DMS 273 treated with DMSO at 0.1 percent for 48 hours (cell line): ENCODE data around the gene IBA57.

Experiments
- DNase-seq: peaks from one replicate; lab custom pipeline; 2025; lab: John Stamatoyannopoulos, UW

The IBA57 gene

DNA sequence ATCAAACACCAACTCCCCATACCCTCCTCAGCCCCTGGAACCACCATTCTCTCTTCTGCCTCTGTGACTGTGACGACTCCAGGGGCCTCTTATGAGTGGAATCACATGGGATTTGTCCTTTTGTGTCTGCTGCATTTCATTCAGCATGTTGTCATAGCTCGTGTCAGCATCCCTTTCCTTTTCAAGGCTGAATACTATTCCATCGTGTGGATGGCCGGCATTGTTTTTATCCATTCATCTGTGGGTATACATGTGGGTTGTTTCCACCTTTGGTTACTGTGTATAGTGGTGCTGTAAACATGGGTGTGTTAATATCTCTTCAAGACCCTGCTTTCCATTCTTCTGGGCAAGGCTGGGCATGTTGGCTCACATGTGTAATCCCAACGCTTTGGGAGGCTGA lies 25.2 kb downstream of the IBA57 start:
- DNase-seq: no peak

DNA sequence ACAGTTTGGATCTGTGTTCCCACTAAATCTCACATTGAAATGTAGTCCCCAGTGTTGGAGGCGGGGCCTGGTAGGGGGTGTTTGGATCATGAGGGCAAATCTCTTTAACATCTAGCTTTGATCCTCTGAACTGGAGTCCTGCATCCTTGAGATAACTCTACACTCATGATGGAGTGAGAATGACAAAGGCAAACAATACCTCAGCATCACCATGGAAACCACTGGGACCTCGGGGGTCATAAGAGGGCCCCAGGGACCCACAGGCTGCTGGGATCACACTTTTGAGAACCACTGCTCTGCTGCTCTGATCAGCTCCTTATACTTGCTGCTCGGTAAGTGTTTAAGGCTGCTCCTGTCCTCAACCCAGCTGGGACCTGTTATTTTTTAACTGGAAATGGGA lies 28.8 kb downstream of the IBA57 start:
- no peak for DNase-seq

GRCh38 chr1:228194921-228195812 lies 29.6 kb downstream of the IBA57 start:
- no peak for DNase-seq

- DNase-seq: no peak
Observed at GRCh38 chr1:228197555-228198147, 32.0 kb downstream of the IBA57 start.

DNA sequence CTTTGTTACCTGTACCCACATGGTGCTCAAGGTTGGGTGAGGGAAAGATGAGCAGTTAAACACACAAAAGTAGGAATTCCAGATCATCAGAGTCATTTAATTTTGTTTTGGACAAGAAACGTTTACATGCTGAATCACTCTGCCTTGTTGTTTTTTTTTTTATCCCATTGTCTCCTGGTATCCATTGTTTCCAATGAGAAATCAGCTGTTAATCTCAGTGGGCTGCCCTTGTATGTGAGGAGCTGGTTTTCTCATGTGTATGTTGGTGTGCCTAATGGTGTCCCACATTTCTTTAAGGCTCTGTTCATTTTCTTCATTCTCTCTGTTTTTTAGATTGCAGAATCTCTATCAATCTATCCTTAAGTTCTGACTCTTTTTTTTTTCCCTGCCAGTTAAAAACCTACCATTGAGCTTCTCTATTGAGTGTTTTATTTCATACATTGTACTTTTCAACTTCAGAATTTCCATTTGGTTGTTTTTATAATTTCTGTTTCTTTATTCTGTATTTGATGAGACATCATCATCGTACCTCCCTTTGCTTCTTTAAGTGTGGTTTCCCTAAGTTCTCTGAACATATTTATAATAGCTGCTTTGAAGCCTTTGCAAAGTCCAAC lies 33.5 kb downstream of the IBA57 start:
- no peak for DNase-seq

DNA sequence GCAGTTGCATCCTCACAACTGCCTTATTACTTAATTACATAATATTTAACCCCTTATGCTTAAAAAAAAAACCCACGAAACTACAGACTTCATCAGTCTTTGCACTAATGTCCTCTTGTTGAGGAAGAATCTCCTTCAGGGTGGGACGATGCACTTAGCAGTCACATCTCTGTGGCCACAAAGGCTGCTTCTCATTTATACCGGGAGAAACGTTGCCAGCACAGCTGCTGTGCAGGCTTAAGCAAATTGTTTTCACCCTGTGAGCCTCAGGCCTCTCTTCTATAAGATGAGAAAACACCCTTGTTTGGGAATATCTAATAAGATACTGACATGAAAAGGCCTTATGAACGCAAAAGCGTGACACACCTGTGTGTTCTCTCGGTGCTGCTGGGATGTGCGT lies 39.4 kb downstream of the IBA57 start:
- DNase-seq: no peak

DNA sequence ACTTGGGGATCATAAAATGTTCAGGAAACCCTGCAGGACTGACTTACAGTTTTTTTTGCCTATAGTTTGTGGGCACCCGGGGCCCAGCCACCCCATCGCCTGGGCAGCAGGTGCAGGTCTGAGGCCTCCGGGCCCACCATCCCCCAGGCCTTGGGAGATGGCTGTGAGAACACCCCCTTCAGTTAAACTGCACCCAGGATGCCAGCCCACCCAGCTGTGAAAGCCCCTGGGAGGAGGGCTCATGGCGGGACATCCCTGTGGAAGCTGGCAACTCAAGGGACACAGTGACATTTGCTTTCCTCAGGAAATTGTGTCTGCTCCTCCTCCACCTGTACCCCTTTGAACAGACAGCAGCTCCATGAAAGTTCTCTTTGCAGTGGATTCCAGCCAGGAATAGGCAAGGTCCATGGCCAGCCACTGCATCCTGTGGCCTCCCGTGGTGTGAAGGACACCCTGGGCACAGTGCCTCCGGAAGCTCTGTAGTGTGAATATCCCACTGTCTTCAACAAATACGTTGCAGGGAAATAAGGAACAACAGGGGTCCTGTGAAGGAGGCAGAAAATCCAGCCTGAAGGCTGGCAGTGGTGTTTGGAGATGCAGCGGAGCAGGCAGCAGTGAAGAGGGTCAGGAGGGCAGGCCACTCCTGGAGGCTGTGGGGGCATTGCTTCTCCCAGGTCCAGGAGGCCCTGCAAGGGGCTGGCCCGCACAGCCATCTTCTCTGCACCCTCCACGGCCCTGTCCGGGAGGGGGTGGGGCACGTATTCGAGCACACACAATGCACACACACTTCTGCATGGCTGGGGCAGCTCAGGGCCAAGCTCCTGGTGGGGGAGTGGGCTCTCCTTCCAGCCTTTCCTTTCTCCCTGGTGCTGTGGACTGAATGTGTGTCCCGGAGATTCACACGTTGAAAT lies 40.2 kb downstream of the IBA57 start:
- no peak for DNase-seq

DNA sequence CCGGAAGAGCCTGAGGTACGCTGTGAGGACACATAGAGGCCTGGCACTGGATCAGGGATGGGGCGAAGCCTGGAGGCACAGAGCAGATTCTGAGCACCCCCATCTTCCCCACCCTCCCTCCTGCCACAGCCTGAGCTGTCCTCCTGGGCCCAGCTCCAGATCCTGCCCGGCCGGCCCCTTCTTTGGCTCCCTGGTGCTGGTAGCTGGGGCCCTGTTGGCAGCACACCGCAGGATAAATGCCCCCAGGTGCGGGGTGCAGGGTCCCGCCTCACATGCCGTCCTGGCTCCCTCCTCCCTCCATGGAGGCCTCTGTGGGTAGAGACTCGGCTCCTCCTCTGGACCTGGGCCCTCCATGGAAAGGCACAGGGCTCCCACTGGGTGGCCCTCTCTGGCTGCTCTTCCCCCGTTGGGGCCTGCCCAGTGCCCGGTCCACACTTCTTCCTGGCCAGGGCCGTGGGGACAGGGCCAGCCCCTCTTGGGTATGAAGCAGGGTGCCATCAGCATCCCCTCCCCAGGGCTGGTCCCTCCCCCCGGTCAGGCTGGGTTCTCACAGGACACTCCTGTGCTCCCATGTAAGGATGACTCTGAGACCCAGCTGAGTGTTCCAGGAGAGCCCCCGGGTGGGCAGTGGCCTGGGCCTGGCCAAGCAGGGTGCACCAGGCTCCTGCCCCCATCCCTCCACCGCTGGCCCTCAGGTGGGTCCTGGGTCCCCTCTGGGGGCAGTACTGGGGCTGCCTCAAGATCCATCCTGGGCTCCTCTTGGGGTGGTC lies 41.2 kb downstream of the IBA57 start:
- DNase-seq: no peak

DNA sequence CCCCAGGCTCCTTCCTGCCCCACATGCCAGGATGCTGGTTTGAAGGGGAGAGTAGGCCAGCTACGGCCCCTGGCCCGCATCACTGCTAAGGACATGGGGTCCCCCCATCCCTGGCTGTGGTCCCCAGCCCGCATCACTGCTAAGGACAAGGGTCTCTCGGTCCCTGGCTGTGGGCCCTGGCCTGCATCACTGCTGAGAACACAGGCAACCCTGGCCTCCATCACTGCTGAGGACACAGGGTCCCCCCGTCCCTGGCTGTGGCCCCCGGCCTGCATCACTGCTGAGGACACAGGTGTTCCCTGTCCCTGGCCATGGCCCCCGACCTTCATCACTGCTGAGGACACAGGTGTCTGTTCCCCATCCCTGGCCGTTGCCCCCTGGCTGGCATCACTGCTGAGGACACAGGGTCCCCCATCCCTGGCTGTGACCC lies 41.8 kb downstream of the IBA57 start:
- DNase-seq: no peak

DNA sequence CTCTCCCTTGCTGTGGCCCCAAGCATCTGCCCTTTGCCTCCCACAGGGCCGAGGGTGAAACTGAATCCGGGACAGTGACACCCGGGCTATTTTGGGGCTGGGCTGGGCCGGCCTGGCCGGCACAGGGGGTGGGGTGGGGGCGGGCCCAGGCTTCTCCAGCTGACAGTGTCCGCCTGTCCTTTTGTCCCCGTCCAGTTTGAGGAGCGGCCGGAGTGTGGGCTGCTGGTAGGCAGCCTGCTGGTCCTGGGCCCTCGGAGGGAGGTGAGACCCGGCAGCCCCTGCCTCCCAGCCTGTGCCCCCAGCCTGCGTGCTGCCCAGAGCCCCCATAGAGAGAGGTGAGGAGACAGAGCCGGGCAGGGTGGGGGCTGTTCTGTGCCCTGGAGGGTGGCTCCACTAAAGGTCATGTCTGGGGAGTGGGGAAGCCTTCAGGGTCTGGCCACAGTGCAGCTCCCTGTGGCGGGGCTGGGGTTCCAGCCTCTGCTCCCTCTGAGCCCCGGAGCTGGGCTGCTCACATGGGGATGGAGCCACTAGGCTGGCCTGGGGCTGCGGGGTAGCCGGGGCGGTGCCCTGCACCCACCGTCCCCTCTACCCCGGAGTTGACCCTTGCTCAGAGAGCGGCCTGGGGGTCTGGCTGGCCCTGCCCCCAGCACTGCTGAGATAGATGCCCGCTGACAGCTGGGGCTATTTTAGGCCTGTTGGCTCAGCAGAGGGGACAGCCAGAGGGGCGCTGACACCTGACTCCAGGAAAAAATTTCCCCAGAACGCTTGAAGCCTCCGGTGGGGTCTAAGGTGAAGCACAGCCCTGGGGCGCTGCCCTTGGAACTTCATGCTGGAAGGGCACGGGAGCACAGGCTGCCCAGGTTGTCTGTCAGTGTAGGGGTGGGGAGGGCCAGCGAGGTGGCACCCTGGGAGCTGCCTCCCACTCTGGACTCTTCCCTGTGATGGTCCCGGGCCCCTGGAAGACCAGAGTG lies 42.5 kb downstream of the IBA57 start, which contains the start of gene OBSCN:
OBSCN (plus strand) TSS at position 194 of the 971 bp plus-strand sequence. CDS start 3,740 bp downstream, outside the sequence.
- DNase-seq: no peak

- no peak for DNase-seq
Observed at GRCh38 chr1:228208831-228209551, 43.4 kb downstream of the IBA57 start.

DNA sequence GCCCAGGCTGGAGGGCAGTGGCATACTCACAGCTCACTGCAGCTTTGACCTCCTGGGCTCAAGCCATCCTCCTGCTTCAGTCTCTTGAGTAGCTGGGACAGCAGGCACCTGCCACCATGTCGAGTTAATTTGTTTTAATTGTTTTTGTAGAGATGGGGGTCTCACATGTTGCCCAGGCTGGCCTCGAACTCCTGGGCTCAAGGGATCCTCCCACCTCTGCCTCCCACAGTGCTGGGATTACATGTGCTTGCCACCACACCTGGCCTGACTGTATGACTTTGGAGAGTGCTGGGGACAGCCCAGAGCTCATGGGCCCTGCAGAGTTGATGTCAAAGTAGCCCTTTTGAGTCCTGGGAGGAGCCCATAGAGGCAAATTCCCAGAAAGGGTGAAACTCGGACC lies 44.1 kb downstream of the IBA57 start:
- no peak for DNase-seq

DNA sequence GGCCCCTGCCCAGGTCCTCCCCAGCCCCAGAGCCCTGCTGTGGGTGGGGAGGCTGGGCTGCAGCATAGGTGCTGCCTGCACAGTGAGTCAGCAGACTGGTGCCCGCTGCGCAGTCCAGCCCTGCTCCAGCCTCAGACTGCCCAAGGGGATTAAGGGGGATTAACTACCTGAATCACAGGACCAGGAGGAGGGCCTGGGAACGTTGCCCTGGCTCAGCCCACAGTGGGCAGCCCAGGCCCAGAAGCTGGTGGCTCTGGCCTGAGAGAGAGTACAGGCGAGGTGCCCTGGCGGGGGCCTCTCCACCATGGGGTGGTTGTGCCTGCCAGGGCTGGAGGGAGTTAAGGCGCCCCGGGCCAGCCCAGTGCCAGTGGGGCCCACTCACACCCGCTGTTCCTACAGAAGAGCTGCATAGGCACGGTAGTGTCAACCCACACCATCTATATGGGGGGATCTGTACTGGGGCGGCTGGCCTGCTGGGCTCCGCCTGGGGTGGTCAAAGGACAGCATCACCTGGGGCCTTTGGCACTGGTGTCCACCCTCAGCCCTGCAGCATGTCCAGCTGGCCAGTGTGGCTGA lies 44.6 kb downstream of the IBA57 start:
- no peak for DNase-seq

DNA sequence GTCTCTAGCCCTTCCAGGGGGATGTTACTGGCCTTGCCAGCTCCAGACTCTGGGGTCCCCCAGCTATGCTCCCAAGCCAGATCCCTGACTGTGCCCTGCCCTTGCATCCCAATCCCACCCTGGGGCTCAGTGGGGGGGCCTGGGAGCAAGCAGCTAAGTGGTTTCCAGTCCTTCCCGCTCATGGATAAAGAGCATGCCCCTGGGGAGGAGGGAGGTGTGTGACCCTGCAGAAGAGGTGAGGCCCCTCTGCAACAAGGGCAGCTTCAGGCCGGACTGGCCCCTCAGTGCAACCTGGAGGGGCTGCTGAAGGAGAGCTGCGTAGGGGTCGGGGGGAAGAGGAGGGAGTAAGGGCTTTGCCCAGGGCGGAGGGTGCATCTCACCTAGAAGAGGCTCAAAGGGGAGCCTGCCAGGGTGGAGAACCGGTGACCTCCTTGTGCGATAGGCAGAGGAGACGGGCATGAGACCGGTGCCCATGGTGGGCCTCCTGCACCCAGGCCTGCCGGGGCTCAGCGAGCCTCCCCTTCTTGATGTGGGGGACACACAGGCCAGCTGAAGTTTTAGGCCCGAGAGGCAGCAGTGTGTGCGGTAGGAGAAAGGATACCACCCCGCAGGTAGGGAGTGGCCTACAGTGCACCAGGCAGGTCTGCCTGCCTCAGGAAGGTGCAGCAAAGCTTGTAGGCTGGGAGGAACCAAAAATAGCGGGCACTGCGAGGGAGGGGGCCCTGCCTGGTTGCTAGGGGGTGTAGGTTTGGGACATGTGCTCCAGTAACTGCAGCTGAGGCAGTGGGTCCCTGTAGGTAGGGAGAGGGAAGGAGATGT lies 45.3 kb downstream of the IBA57 start:
- no peak for DNase-seq

DNA sequence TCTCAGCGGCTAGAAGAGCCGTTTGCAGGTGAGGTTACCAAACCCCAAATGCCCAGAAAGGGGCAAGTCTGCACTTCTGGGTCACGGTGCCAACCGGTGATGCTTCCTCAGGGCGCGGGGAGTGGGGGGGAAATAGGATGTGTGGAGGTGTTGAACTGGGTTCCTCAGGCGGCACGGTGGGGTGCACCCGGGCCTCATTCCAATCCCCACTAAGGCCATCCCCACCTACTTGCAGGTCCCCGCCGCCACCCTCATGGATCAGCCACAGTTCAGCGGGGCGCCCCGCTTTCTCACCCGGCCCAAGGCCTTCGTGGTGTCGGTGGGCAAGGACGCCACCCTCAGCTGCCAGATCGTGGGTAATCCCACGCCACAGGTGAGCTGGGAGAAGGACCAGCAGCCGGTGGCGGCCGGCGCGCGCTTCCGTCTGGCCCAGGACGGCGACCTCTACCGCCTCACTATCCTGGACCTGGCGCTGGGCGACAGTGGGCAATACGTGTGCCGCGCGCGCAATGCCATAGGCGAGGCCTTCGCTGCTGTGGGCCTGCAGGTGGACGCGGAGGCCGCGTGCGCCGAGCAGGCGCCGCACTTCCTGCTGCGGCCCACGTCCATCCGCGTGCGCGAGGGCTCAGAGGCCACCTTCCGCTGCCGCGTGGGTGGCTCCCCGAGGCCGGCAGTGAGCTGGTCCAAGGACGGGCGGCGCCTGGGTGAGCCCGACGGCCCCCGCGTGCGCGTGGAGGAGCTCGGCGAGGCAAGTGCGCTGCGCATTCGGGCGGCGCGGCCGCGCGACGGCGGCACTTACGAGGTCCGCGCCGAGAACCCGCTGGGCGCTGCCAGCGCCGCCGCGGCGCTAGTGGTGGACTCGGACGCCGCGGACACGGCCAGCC lies 46.2 kb downstream of the IBA57 start:
- DNase-seq: no peak

DNA sequence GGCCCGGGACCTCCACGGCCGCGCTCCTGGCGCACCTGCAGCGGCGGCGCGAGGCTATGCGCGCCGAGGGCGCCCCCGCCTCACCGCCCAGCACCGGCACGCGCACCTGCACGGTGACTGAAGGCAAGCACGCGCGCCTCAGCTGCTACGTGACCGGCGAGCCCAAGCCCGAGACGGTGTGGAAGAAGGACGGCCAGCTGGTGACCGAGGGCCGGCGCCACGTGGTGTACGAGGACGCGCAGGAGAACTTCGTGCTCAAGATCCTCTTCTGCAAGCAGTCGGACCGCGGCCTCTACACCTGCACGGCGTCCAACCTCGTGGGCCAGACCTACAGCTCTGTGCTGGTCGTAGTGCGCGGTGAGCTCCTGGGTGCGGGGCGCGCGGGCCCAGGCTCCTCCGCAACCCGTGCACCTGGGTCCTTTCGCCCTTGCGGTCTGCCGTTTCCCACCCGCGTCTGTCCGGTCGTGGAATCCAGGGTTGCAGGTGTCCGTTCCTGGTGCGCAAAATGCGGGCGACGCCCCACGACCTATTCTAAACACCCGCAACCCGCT lies 46.9 kb downstream of the IBA57 start:
- no peak for DNase-seq
